ENCODE data around the gene SCFD2.
"Not testable (repeated sequence)": the region's sequence is repeated elsewhere in the genome, so short reads cannot be mapped to it uniquely, and the experiment has no call there.

The SCFD2 gene

DNA sequence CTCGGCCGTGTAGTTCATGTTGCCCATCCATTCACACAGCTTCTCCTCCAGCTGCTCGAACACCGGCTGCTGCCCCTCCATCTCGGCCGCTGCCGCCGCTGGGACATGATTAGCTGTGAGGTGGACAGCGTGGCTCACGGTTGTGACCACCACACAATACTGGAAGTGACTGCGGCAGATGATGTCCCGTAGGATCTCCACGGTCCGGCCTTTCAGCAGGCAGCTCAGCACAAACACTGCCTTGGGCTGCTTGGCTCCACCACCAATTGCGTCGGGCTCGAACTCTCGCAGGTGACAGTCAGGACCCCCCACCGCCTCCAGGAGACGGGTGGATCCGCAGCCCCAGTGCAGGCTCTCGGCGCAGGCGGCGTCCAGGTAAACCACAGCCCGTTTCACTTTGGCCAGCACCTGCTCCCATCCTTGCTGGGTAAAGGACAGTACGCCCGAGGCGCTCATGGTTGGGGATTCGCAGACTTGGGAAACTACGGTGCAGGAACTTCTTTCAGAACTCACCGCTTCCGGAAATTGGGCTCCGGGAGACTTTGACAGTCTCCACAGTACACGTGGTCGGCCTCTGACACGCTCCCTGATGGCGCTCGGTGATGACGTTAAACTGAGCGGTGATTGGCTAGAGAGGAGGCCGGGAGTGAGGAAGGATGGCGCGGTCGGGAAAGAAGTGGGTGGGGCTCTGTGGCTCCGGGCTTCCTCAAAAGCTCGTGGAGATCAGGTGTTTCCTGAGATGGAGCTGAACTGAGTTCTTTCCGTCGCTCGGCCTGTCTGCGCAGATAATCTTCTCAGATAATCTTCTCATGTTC, at the start of gene SCFD2:
SCFD2 (minus strand) TSS at position 576 of the 815 bp plus-strand sequence.
- DNase-seq (ENCODE audit: low read depth in 2 of 2) = peak; percentile 88 to 97

DNA sequence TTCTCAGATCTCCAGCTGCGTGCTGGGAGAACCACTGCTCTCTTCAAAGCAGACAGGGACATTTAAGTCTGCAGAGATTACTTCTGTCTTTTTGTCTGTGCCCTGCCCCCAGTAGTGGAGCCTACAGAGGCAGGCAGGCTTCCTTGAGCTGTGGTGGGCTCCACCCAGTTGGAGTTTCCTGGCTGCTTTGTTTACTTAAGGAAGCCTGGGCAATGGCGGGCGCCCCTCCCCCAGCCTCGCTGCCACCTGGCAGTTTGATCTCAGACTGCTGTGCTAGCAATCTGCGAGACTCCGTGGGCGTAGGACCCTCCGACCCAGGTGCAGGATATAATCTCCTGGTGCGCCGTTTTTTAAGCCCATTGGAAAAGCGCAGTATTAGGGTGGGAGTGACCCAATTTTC, 43.6 kb upstream of the SCFD2 start:
- not testable (repeated sequence) for DNase-seq (ENCODE audit: low read depth in 2 of 2)

GRCh38 chr4:53380221-53380620, 14.4 kb upstream of the SCFD2 start:
- DNase-seq (ENCODE audit: low read depth in 2 of 2) = no peak

DNA sequence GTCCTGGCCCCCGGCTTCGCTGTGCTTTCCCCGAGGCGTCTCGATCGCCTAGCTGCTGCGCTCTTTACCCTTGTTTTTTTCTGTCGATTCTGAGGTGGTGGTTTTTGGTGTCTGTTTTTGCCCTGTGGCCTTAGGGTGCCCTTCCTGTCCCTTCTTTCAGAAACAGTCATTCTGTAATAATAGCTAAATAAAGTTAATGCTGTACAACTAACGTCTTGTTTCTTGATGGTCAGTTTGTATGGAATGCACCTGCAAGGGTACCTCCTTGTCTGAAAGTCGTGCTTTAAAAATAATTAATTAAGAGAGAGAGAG, 12.3 kb upstream of the SCFD2 start:
- no peak for DNase-seq (ENCODE audit: low read depth in 2 of 2)

DNA sequence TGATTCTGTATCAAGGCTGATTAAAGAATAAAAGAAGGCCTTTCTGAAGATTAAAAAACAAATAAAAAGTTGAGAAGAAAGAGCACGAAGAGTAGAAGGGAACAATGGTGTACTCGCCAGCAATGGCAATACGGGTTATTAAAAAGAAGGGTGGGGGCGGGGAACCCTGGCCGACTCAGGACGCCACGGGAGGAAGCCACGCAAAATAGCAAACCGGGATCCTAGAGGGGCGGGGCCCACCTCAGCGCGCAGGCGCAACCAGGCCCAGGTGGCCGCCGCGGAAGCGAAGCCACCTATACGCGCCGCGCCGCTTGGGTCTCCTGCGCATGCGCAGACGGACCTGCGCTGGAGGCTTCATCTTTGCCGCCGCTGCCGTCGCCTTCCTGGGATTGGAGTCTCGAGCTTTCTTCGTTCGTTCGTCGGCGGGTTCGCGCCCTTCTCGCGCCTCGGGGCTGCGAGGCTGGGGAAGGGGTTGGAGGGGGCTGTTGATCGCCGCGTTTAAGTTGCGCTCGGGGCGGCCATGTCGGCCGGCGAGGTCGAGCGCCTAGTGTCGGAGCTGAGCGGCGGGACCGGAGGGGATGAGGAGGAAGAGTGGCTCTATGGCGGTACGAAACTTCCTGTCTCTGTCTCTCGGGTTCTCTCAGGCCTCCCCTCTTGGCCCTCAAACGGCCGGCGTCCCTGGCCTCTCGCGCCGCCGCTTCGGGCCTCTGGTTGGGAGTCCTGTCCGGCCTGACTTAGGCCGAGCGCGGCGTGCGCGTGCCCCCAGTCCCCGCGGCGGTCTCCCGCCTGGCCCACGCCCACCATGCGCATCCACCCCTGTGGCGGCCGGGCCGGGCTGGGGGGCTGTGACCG, 11.7 kb upstream of the SCFD2 start, which contains the start of gene FIP1L1:
FIP1L1 (plus strand) TSS at position 323 of the 852 bp plus-strand sequence; CDS start at position 521, 198 bp downstream.
- DNase-seq (ENCODE audit: low read depth in 2 of 2) = peak; percentile 90 to 91

DNA sequence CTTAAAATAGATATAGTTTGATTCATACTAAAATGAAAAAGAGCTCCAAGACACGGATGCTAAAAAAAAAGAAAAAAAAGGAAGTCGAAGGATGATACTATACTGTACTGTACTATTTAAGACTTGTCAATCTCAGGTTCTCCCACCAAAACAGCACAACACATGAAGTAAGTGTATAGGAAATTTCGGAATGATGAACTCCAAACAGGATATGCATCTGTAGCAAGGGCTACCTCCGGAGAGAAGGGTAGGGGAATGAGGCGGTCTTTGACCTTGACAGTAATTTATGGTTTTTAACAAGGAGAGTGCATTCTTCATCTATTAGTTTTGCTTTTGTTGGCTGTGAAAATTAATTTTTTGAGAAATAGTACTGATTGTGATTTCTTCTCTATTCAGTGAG, 11.0 kb upstream of the SCFD2 start:
- DNase-seq (ENCODE audit: low read depth in 2 of 2) = no peak

DNA sequence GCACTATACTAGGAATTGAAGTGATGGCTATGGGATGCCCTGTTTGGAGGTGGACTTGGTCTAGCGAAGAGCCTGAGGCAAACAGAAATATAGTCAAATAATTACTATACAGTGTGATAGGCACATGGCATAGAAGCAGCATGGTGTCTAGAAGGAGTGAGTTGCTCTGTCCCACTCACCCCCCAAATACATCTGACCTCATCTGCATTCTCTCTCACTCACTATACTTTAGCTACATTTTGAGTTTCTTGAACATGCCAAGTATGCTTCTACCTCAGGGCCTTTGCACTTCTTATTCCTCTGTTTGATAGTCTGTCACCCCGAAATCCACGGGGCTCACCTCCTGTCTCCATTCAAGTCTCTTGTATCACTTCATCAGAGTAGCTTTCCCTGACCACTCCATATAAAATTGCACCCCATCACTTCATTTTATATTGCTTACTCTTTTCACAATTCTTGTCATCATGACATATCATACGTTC, 9.0 kb upstream of the SCFD2 start:
- no peak for DNase-seq (ENCODE audit: low read depth in 2 of 2)

DNA sequence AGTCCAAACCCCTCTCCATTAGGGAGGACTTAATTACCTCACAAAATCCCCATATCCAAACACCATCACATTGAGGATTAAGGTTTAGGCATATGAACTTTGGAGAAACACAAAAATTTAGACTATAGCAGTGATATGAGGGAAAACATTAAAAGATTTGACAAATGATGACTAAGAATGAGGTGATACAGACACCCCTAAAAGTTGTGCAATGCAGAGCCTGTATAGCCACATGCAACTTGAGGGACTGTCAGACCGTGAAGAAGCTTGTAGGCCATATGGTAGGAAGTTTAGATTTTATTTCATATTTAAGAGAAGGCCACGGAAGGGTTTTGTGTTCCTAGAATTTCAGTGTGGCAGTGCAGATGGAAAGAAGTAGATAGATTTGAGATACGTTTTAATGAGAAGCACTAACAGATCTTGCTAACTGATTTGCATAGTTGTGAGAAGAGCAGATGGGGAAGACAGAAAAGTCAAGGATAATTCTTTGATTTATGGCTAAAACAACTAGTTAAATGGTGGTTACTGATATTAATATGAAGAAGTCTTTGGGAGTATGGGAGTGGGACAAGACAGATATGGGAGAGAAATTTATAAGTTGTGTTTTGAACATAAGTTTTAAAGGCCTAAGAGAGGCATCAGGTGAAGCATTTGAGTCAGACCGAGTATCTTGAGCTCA, 6.1 kb upstream of the SCFD2 start:
- DNase-seq (ENCODE audit: low read depth in 2 of 2) = no peak

DNA sequence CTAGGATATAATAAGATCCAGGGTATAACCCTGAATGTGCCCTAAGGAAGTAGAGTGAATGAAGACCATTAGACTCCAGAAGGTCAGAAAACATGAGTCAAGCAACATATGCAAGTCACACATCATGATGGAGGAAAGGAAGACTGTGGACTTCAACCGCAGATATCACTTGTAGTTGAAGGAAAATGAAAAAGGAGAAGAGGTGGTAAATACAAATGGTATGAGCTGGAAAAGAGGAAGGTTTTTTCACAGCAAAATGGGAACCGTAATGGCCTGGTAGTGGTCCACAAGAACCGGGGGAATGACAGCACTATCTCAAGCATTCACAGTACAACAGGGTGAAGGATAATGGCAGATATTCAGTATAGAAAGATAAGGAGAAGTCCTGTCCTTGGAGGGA, 5.2 kb upstream of the SCFD2 start:
- no peak for DNase-seq (ENCODE audit: low read depth in 2 of 2)

GRCh38 chr4:53367721-53368120, 1.9 kb upstream of the SCFD2 start:
- DNase-seq (ENCODE audit: low read depth in 2 of 2) = no peak

DNA sequence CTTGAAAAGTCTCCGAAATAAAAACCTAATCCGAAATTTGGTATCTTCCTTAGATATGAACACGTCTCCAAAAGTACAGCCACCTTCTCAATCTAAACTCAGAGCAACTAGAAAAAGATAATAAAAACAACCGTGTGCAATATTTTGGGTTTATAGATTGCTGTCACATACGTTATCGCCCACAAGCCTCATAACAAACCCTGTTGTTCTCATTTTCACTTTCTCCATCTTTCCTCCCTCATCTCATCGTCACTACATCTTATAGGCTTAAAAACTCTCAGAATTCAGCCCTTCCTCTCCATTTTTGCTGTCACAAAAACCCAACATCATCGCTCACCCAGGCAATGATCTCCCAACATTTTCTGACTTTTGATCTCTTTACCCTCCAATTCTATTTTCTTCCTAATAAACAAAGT, 448 bp upstream of the SCFD2 start:
- no peak for DNase-seq (ENCODE audit: low read depth in 2 of 2)

- no peak for DNase-seq (ENCODE audit: low read depth in 2 of 2)
These were observed 758 bp downstream of the SCFD2 start for GRCh38 chr4:53365121-53365485.

DNA sequence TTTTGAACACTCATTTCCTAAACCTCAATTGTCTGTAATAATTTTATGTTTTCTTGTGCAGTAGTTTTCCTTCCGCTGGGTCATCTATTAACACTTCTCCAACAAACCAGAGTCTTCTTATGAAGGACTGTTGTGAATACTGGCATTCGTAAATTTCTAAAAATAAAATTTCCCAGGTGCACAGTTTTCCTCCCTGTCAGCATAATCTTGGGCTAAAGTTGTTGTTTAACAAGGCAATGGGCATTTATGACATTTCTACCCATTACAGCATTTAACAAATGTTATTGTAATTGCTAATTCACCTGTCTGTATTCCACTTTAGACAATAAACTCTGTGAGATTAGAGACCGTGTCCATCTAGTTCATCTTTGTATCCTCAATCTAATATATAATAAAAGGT, 1.2 kb downstream of the SCFD2 start:
- no peak for DNase-seq (ENCODE audit: low read depth in 2 of 2)

- no peak for DNase-seq (ENCODE audit: low read depth in 2 of 2)
These were observed 3.8 kb downstream of the SCFD2 start for GRCh38 chr4:53362093-53362492.

- DNase-seq (ENCODE audit: low read depth in 2 of 2) = no peak
These were observed 4.4 kb downstream of the SCFD2 start for GRCh38 chr4:53361451-53361850.

GRCh38 chr4:53355930-53356521, 9.8 kb downstream of the SCFD2 start:
- DNase-seq (ENCODE audit: low read depth in 2 of 2) = no peak

DNA sequence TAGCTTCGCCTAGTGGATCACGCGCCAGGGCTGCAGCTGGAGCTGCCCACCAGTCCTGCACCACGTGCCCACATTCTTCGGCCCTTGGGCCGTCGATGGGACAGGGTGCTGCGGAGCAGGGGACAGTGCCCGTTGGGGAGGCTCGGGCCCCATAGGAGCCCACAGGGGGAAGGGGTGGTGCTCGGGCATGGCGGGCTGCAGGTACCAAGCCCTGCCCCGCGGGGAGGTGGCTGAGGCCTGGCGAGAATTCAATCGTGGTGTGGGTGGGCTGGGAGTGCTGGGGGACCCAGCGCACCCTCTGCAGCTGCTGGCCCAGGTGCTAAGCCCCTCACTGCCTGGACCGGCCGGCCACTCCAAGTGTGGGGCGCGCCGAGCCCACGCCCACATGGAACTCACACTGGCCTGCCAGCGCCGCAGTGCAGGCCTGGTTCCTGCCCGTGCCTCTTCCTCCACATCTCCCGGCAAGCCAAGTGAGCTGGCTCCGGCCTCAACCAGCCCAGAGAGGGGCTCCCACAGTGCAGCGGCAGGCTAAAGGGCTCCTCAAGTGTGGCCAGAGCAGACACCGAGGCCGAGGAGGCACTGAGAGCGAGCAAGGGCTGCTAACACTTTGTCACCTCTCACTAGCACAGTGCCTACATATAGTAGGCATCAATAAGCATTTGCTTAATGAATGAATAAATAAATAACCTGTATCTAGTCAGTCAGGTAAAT, 11.7 kb downstream of the SCFD2 start:
- DNase-seq (ENCODE audit: low read depth in 2 of 2) = no peak

DNA sequence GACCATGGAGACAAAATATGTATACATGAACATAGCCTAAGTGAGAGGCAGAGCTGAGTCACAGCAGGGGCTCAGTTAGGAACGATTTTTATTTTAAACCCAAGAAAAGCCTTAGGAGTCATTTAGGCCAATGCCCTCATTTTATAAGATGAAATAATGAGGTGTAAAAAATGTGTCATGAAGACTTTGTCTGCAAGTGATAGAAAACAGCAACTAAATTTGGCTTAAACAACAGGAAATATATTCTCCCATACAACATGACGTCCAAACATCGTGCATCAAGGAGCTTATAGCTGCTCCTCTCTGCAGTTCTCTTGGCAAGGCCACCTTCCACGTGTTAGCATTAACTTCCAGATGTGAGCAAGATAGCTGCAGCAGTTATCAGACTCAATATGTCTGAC, 16.8 kb downstream of the SCFD2 start:
- DNase-seq (ENCODE audit: low read depth in 2 of 2) = no peak

GRCh38 chr4:53348046-53348445, 17.8 kb downstream of the SCFD2 start:
- no peak for DNase-seq (ENCODE audit: low read depth in 2 of 2)

GRCh38 chr4:53346920-53347852, 18.7 kb downstream of the SCFD2 start:
- no peak for DNase-seq (ENCODE audit: low read depth in 2 of 2)
